ENCODE data around the gene PCDHGA12. TPM values are rescaled to one million over a fixed set of nuclear protein-coding genes. Genes with fewer than 3 reads are reported as not detected.
"Not testable (repeated sequence)": the region's sequence is repeated elsewhere in the genome, so short reads cannot be mapped to it uniquely, and the experiment has no call there.

PCDHGA12 gene
- total and polyA plus RNA-seq, 4 donors = 0.75 to 18.8 (median 5.2) TPM

DNA sequence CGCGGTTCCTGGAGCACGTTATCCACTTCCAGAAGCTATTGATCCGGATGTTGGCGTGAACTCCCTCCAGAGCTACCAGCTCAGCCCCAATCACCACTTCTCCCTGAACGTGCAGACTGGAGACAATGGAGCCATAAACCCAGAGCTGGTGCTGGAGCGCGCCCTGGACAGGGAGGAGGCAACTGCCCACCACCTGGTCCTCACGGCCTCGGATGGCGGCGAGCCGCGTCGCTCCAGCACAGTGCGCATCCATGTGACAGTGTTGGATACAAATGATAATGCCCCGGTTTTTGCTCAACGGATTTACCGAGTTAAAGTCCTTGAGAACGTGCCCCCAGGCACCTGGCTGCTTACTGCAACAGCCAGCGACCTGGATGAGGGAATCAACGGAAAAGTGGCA lies 26.9 kb upstream of the PCDHGA12 start:
- intact Hi-C loops (cut with DNase I) = no loop called here
- Histone ChIP-seq H3K36me3 (ENCODE audit: control insufficient read depth in 1 of 2, insufficient read depth in 2 of 2, low read length in 1 of 2) (no peaks in the 10 kb centered on the region), H3K9me3 (ENCODE audit: control insufficient read depth, low read length) (peaks cover 39% of the 10 kb centered on the region), H3K27ac (ENCODE audit: low read depth in 1 of 2, low read length in 2 of 2) (no peak overlapping the region), H3K27me3 (ENCODE audit: control insufficient read depth in 1 of 2, insufficient read depth in 2 of 2, low read length in 1 of 2) (no peaks in the 10 kb centered on the region), H3K4me3 (ENCODE audit: low read length in 2 of 2) (no peak overlapping the region), H3K4me1 (ENCODE audit: control insufficient read depth in 1 of 2, insufficient read depth in 2 of 2, low read length in 2 of 2) (no peaks in the 10 kb centered on the region)
- ATAC-seq (ENCODE audit: low FRiP score) (no peak), DNase-seq (no peak)
- WGBS, 2 donors = 20 to 26% methylated on average over 22 of the region's 22 CpGs

DNA sequence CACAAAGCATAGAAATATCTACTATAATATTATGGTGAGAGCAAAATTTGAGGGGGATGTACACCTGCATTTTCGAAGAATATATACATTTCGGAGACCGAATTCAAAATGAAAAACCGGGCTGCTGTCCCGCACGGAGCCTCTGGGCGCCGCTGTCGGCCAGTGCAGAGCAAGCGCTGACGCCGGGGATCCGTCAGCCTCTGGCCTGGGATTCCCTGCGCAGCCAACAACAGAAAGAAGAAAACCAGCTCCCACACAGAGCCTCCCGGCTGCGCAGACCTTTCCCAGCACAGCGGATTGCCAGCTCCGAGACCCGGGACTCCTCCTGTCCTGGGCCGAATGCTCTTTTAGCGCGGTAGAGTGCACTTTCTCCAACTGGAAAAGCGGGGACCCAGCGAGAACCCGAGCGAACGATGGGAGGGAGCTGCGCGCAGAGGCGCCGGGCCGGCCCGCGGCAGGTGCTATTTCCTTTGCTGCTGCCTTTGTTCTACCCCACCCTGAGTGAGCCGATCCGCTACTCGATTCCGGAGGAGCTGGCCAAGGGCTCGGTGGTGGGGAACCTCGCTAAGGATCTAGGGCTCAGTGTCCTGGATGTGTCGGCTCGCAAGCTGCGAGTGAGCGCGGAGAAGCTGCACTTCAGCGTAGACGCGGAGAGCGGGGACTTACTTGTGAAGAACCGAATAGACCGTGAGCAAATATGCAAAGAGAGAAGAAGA lies 22.4 kb upstream of the PCDHGA12 start, which contains the start of gene PCDHGB6:
TSS of gene PCDHGB6 (plus strand) at position 232 of the 716 bp plus-strand sequence. CDS start at position 414, 182 bp downstream.
- 9 to 12% methylated on average over 46 to 51 of the region's 51 CpGs for WGBS, 2 donors
- not testable (repeated sequence) for H3K4me1 ChIP-seq (ENCODE audit: control insufficient read depth in 1 of 2, insufficient read depth in 2 of 2, low read length in 2 of 2); H3K36me3 ChIP-seq (ENCODE audit: control insufficient read depth in 1 of 2, insufficient read depth in 2 of 2, low read length in 1 of 2); H3K4me3 ChIP-seq (ENCODE audit: low read length in 2 of 2); H3K27me3 ChIP-seq (ENCODE audit: control insufficient read depth in 1 of 2, insufficient read depth in 2 of 2, low read length in 1 of 2); H3K27ac ChIP-seq (ENCODE audit: low read depth in 1 of 2, low read length in 2 of 2)
- DNase-seq (peak in 1 of 2 donors; percentile 80), ATAC-seq (ENCODE audit: low FRiP score) (peak; percentile 63)
- peaks cover 38% of the 10 kb centered on the region for H3K9me3 ChIP-seq (ENCODE audit: control insufficient read depth, low read length)
- intact Hi-C loops (cut with DNase I) = loop anchor here in 1 of 2 donors (5.0 kb wide), 1 partner anchor 149 kb away; no protein-coding TSS in a partner anchor

DNA sequence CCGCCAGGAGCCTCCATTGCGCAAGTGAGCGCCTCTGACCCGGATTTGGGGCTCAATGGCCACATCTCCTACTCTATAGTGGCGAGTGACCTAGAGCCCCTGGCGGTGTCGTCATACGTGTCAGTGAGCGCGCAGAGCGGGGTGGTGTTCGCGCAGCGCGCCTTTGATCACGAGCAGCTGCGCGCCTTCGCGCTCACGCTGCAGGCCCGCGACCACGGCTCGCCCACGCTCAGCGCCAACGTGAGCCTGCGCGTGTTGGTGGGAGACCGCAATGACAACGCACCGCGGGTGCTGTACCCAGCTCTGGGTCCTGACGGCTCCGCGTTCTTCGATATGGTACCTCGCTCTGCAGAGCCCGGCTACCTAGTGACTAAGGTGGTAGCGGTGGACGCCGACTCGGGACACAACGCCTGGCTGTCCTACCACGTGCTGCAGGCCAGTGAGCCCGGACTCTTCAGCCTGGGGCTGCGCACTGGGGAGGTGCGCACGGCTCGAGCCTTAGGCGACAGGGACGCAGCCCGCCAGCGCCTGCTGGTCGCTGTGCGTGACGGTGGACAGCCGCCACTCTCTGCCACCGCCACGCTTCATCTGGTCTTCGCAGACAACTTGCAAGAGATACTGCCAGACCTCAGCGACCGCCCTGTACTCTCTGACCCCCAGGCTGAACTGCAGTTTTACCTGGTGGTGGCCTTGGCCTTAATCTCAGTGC lies 20.6 kb upstream of the PCDHGA12 start:
- intact Hi-C loops (cut with DNase I) = loop anchor here (5.0 to 10.0 kb wide), 3 partner anchors 115 to 155 kb away; no protein-coding TSS in a partner anchor
- Histone ChIP-seq H3K27ac (ENCODE audit: low read depth in 1 of 2, low read length in 2 of 2) (no peak overlapping the region), H3K4me3 (ENCODE audit: low read length in 2 of 2) (no peak overlapping the region), H3K4me1 (ENCODE audit: control insufficient read depth in 1 of 2, insufficient read depth in 2 of 2, low read length in 2 of 2) (no peaks in the 10 kb centered on the region), H3K27me3 (ENCODE audit: control insufficient read depth in 1 of 2, insufficient read depth in 2 of 2, low read length in 1 of 2) (no peaks in the 10 kb centered on the region), H3K36me3 (ENCODE audit: control insufficient read depth in 1 of 2, insufficient read depth in 2 of 2, low read length in 1 of 2) (no peaks in the 10 kb centered on the region), H3K9me3 (ENCODE audit: control insufficient read depth, low read length) (peaks cover 37% of the 10 kb centered on the region)
- ATAC-seq (ENCODE audit: low FRiP score) = no peak
- peak in 1 of 2 donors; percentile 54 for DNase-seq
- WGBS, 2 donors = 18 to 23% methylated on average over 64 of the region's 64 CpGs

DNA sequence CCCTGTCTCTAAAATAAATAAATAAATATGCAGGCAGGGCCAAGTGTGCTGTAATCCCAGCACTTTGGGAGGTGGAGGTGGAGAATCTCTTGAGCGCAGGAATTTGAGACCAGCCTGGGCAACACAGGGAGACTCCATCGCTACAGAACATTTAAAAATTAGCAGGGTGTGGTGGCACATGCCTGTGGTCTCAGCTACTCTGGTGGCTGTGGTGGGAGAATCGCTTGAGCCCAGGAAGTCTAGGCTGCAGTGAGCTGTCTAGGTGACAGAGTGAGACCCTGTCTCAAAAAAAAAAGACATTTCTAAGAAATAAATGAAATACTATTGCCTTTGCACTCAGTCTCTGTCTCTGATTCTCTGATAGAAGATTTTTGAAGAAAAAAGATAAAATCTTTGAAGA lies 18.7 kb upstream of the PCDHGA12 start:
- WGBS, 2 donors = 59% methylated on average over 3 of the region's 3 CpGs
- H3K4me3 ChIP-seq (ENCODE audit: low read length in 2 of 2) = no peak overlapping the region
- no peak for DNase-seq
- intact Hi-C loops (cut with DNase I) = loop anchor here in 1 of 2 donors (10.0 kb wide), 2 partner anchors 113 to 153 kb away; no protein-coding TSS in a partner anchor
- H3K4me1 ChIP-seq (ENCODE audit: control insufficient read depth in 1 of 2, insufficient read depth in 2 of 2, low read length in 2 of 2) = no peaks in the 10 kb centered on the region
- no peaks in the 10 kb centered on the region for H3K36me3 ChIP-seq (ENCODE audit: control insufficient read depth in 1 of 2, insufficient read depth in 2 of 2, low read length in 1 of 2)
- no peaks in the 10 kb centered on the region for H3K27me3 ChIP-seq (ENCODE audit: control insufficient read depth in 1 of 2, insufficient read depth in 2 of 2, low read length in 1 of 2)
- H3K9me3 ChIP-seq (ENCODE audit: control insufficient read depth, low read length) = peaks cover 34% of the 10 kb centered on the region
- no peak for ATAC-seq (ENCODE audit: low FRiP score)
- H3K27ac ChIP-seq (ENCODE audit: low read depth in 1 of 2, low read length in 2 of 2) = no peak overlapping the region

DNA sequence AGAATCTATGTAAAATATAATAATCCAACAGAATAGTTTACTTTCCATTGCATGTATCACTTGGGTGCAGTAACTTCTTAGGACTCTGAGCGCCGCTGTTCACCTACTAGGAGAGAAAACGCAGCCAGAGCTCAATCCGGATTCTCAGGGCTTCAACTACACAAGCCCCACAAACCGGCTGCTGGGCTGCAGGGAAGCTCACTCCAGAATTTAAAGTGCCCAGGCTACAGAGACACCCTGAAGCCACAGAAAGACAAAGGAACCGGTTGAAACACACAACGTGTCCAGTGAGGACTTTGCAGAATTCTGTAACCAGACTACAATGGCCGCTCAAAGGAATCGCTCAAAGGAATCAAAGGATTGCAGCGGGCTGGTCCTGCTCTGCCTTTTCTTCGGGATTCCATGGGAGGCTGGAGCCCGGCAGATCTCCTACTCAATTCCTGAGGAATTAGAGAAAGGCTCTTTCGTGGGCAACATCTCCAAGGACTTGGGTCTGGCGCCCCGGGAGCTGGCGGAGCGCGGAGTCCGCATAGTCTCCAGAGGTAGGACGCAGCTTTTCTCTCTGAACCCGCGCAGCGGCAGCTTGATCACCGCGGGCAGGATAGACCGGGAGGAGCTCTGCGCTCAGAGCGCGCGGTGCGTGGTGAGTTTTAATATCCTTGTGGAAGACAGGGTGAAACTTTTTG lies 17.3 kb upstream of the PCDHGA12 start, which contains the start of gene PCDHGA10:
TSS of gene PCDHGA10 (plus strand) at position 134 of the 686 bp plus-strand sequence. CDS start at position 323, 189 bp downstream.
- WGBS, 2 donors = 14 to 19% methylated on average over 31 of the region's 31 CpGs
- intact Hi-C loops (cut with DNase I) = loop anchor here in 1 of 2 donors (10.0 kb wide), 2 partner anchors 112 to 152 kb away; no protein-coding TSS in a partner anchor

DNA sequence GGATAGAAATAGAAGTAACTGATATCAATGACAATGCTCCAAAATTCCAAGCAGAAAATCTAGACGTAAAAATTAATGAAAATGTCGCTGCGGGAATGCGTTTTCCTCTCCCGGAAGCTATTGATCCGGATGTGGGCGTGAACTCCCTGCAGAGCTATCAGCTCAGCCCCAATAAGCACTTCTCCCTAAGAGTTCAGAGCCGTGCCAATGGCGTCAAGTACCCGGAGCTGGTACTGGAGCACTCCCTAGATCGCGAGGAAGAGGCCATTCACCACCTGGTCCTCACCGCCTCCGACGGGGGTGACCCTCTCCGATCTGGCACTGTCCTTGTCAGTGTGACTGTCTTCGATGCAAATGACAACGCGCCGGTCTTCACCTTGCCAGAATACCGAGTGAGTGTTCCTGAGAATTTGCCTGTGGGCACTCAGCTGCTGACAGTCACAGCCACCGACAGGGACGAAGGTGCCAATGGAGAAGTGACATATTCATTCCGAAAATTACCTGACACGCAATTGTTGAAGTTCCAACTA lies 16.7 kb upstream of the PCDHGA12 start:
- no peak for ATAC-seq (ENCODE audit: low FRiP score)
- Histone ChIP-seq H3K27me3 (ENCODE audit: control insufficient read depth in 1 of 2, insufficient read depth in 2 of 2, low read length in 1 of 2) (no peaks in the 10 kb centered on the region), H3K4me1 (ENCODE audit: control insufficient read depth in 1 of 2, insufficient read depth in 2 of 2, low read length in 2 of 2) (no peaks in the 10 kb centered on the region), H3K9me3 (ENCODE audit: control insufficient read depth, low read length) (peaks cover 37% of the 10 kb centered on the region), H3K36me3 (ENCODE audit: control insufficient read depth in 1 of 2, insufficient read depth in 2 of 2, low read length in 1 of 2) (no peaks in the 10 kb centered on the region), H3K4me3 (ENCODE audit: low read length in 2 of 2) (no peak overlapping the region), H3K27ac (ENCODE audit: low read depth in 1 of 2, low read length in 2 of 2) (no peak overlapping the region)
- WGBS, 2 donors = 23% methylated on average over 25 of the region's 25 CpGs
- peak in 1 of 2 donors; percentile 49 for DNase-seq
- intact Hi-C loops (cut with DNase I) = loop anchor here in 1 of 2 donors (10.0 kb wide), 2 partner anchors 111 to 151 kb away; no protein-coding TSS in a partner anchor

More for the DNA sequence above, 17.3 kb upstream of the PCDHGA12 start, which contains the start of gene PCDHGA10:
- no peak for ATAC-seq (ENCODE audit: low FRiP score)
- Histone ChIP-seq H3K36me3 (ENCODE audit: control insufficient read depth in 1 of 2, insufficient read depth in 2 of 2, low read length in 1 of 2) (no peaks in the 10 kb centered on the region), H3K27me3 (ENCODE audit: control insufficient read depth in 1 of 2, insufficient read depth in 2 of 2, low read length in 1 of 2) (no peaks in the 10 kb centered on the region), H3K4me3 (ENCODE audit: low read length in 2 of 2) (no peak within 1 kb of the TSS), H3K27ac (ENCODE audit: low read depth in 1 of 2, low read length in 2 of 2) (no peak within 1 kb of the TSS), H3K9me3 (ENCODE audit: control insufficient read depth, low read length) (peaks cover 36% of the 10 kb centered on the region), H3K4me1 (ENCODE audit: control insufficient read depth in 1 of 2, insufficient read depth in 2 of 2, low read length in 2 of 2) (no peaks in the 10 kb centered on the region)
- DNase-seq = peak in 1 of 2 donors; percentile 61

DNA sequence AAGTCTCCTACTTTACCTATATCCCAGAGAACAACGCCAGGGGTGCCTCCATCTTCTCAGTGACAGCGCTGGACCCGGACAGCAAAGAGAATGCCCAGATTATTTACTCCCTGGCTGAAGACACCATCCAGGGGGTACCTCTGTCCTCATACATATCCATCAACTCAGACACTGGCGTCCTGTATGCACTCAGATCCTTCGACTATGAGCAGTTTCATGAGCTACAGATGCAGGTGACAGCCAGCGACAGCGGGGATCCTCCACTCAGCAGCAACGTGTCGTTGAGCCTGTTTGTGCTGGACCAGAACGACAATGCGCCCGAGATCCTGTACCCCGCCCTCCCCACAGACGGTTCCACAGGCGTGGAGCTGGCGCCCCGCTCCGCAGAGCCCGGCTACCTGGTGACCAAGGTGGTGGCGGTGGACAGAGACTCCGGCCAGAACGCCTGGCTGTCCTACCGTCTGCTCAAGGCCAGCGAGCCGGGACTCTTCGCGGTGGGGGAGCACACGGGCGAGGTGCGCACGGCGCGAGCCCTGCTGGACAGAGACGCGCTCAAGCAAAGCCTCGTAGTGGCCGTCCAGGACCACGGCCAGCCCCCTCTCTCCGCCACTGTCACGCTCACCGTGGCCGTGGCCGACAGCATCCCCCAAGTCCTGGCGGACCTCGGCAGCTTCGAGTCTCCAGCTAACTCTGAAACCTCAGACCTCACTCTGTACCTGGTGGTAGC lies 15.6 kb upstream of the PCDHGA12 start:
- peaks cover 40% of the 10 kb centered on the region for H3K9me3 ChIP-seq (ENCODE audit: control insufficient read depth, low read length)
- H3K4me3 ChIP-seq (ENCODE audit: low read length in 2 of 2); H3K27me3 ChIP-seq (ENCODE audit: control insufficient read depth in 1 of 2, insufficient read depth in 2 of 2, low read length in 1 of 2); ATAC-seq (ENCODE audit: low FRiP score); H3K36me3 ChIP-seq (ENCODE audit: control insufficient read depth in 1 of 2, insufficient read depth in 2 of 2, low read length in 1 of 2); H3K27ac ChIP-seq (ENCODE audit: low read depth in 1 of 2, low read length in 2 of 2); H3K4me1 ChIP-seq (ENCODE audit: control insufficient read depth in 1 of 2, insufficient read depth in 2 of 2, low read length in 2 of 2); DNase-seq: not testable (repeated sequence)
- intact Hi-C loops (cut with DNase I) = loop anchor here in 1 of 2 donors (10.0 kb wide), 2 partner anchors 110 to 150 kb away; no protein-coding TSS in a partner anchor
- 24 to 29% methylated on average over 39 to 46 of the region's 46 CpGs for WGBS, 2 donors

All from aorta (tissue), 5 donors.